Endothelial cell of umbilical vein (primary cell): Measurements from ENCODE around the gene CDHR4. TPM values are rescaled to one million over a fixed set of nuclear protein-coding genes. Genes with fewer than 3 reads are reported as not detected.

ENCODE experiments used
- BruUV-seq: library from RNA; stranded (reverse); fragments of 400-500 nt; replicated peaks from 2 replicates; lab custom pipeline; 2021; lab: Mats Ljungman, UMichigan
- CTCF ChIA-PET: fragments of 300-600, 350-600 bp; sonication (Branson Sonifier 250); formaldehyde crosslinking; loops from one replicate; lab custom pipeline; 2021; ENCODE audit warnings: antibody characterized with exemption, inconsistent platforms; lab: Charles Lee
- POLR2A ChIA-PET: fragments of 300-600, 350-600 bp; sonication (Branson Sonifier 250); formaldehyde crosslinking; loops from one replicate; lab custom pipeline; 2021; ENCODE audit warnings: antibody characterized with exemption, inconsistent platforms; lab: Charles Lee
- DNase-seq: peaks from one replicate; pipeline ENCODE4 v3.0.0-alpha.2; 2011; ENCODE audit warnings: low read depth, low spot score
- FAIRE-seq: peaks from 2 replicates; lab custom pipeline; 2011; peaks lifted over from hg19 to GRCh38; lab: Jason Lieb, UNC
- H2AFZ ChIP-seq: 2 replicates; pipeline ENCODE4 v1.6.0; 2012; ENCODE audit warnings: low read depth, low read length, control low read depth, inconsistent platforms
- H3K27ac ChIP-seq: 2 replicates; pipeline ENCODE4 v1.5.1; 2011; ENCODE audit warnings: low read depth, mild to moderate bottlenecking, control low read depth, low read length, moderate library complexity; ENCODE audit not compliant: insufficient read depth
- H3K27me3 ChIP-seq, 2 experiments: 2 replicates each; pipeline versions ENCODE4 v1.6.0 to v1.6.1; 2011; ENCODE audit warnings: low read length in 2 of 2, mixed read lengths in 1 of 2; ENCODE audit not compliant: control insufficient read depth in 2 of 2, insufficient read depth in 2 of 2
- H3K36me3 ChIP-seq, 2 experiments: 2 replicates in 1 of 2; 3 replicates in 1 of 2; pipeline ENCODE4 v1.5.1; 2011; ENCODE audit warnings: low read length in 2 of 2, mild to moderate bottlenecking in 1 of 2, moderate library complexity in 1 of 2; ENCODE audit not compliant: control insufficient read depth in 2 of 2, insufficient read depth in 2 of 2; ENCODE audit errors: extremely low read depth in 1 of 2
- H3K4me1 ChIP-seq: 3 replicates; pipeline ENCODE4 v1.5.1; 2011; ENCODE audit warnings: mild to moderate bottlenecking, low read length; ENCODE audit not compliant: control insufficient read depth, insufficient read depth; ENCODE audit errors: extremely low read depth
- H3K4me2 ChIP-seq: 2 replicates; pipeline ENCODE4 v1.6.1; 2011; ENCODE audit warnings: low read length, control low read depth, mixed read lengths; ENCODE audit not compliant: insufficient read depth
- H3K4me3 ChIP-seq, 3 experiments: fragments of 200-600 bp in 1 of 3; sonication (generic), shearing (Covaris generic) in 1 of 3; replicated peaks in 1 of 3; 2 replicates each; pipeline ENCODE4 v1.5.1; 2011 to 2016; ENCODE audit warnings: control low read depth in 3 of 3, low read length in 3 of 3, mild to moderate bottlenecking in 2 of 3, inconsistent platforms in 1 of 3, low read depth in 1 of 3, moderate library complexity in 1 of 3; ENCODE audit not compliant: insufficient read depth in 1 of 3
- H3K79me2 ChIP-seq: 2 replicates; pipeline ENCODE4 v1.6.0; 2012; ENCODE audit warnings: low read length, inconsistent platforms; ENCODE audit not compliant: control insufficient read depth, insufficient read depth
- H3K9ac ChIP-seq: replicated peaks from 2 replicates; pipeline ENCODE3; 2011; ENCODE audit warnings: low read length, control low read depth; ENCODE audit not compliant: insufficient read depth; ENCODE audit errors: extremely low read depth
- H3K9me1 ChIP-seq: replicated peaks from 3 replicates; pipeline ENCODE4 v1.6.0; 2011; ENCODE audit warnings: mild to moderate bottlenecking, low read length; ENCODE audit not compliant: control insufficient read depth, insufficient read depth; ENCODE audit errors: extremely low read depth
- H3K9me3 ChIP-seq: replicated peaks from 2 replicates; pipeline ENCODE4 v1.5.1; 2012; ENCODE audit warnings: low read length, inconsistent platforms; ENCODE audit not compliant: control insufficient read depth, insufficient read depth
- H4K20me1 ChIP-seq: replicated peaks from 2 replicates; pipeline ENCODE3; 2011; ENCODE audit warnings: mild to moderate bottlenecking, low read length; ENCODE audit not compliant: control insufficient read depth, insufficient read depth; ENCODE audit errors: extremely low read depth
- EZH2 ChIP-seq: IDR thresholded peaks from 2 replicates; pipeline ENCODE4 v1.6.1; 2012; ENCODE audit warnings: borderline replicate concordance, low read depth, mild to moderate bottlenecking, moderate library complexity, low read length, inconsistent platforms; ENCODE audit not compliant: severe bottlenecking
- FOS ChIP-seq: IDR thresholded peaks from 2 replicates; pipeline ENCODE4 v1.6.1; 2011; ENCODE audit warnings: mild to moderate bottlenecking, low read length, moderate library complexity, borderline replicate concordance; ENCODE audit not compliant: insufficient read depth
- GATA2 ChIP-seq: IDR thresholded peaks from 2 replicates; pipeline ENCODE4 v1.7.0; 2011; ENCODE audit warnings: low read depth, mild to moderate bottlenecking, moderate library complexity, mixed read lengths, low read length; ENCODE audit not compliant: insufficient read length, insufficient read depth
- JUN ChIP-seq: IDR thresholded peaks from 2 replicates; pipeline ENCODE4 v1.6.1; 2011; ENCODE audit warnings: borderline replicate concordance, low read depth; ENCODE audit not compliant: insufficient read length, insufficient read depth
- MYC ChIP-seq: IDR thresholded peaks from one replicate; pipeline ENCODE4 v1.6.1; 2011; ENCODE audit warnings: mild to moderate bottlenecking, low read depth, low read length
- POLR2A ChIP-seq: IDR thresholded peaks from 2 replicates; pipeline ENCODE4 v1.6.1; 2012; ENCODE audit warnings: low read depth, mild to moderate bottlenecking, control low read depth, low read length
- POLR2AphosphoS5 ChIP-seq: IDR thresholded peaks from 2 replicates; pipeline ENCODE4 v1.6.1; 2012; ENCODE audit warnings: low read depth, mild to moderate bottlenecking, control low read depth, low read length, moderate library complexity; ENCODE audit not compliant: insufficient read depth
- dilution Hi-C: fragments of 300-500 bp; cut with MboI; formaldehyde crosslinking; loops from one replicate; pipeline ENCODE4 v1.15.0; 2019; ENCODE audit warnings: low sequenced_read_pairs; ENCODE audit not compliant: extremely low pct_ligation_motif_present
- intact Hi-C: fragments of 100-400 bp; cut with micrococcal nuclease; formaldehyde crosslinking; loops from one replicate; pipeline ENCODE4 v1.10.0; 2022
- polyA plus RNA-seq, 4 experiments: library from polyadenylated mRNA; depleted of rRNA in 3 of 4; stranded (reverse) in 3 of 4; unstranded in 1 of 4; fragments of >200 nt; gene quantifications; 2 replicates each; pipeline versions ENCODE4 v1.2.1 to v1.2.3, GENCODE V29; 2011 to 2012; ENCODE audit warnings: missing spikeins in 1 of 4
- total RNA-seq: library from RNA; stranded (reverse); gene quantifications from 2 replicates; pipeline ENCODE4 v1.2.3, GENCODE V29; 2021

The CDHR4 gene
- total and polyA plus RNA-seq, 2 donors (not counting 3 experiments of a cell fraction or from before 2014, with no cell fraction given), result 0.19 TPM; not detected in 1

- ChIA-PET POLR2A (no interaction called here), CTCF (interaction anchor here (0.8 to 2.9 kb wide), 3 partner anchors 17 to 54 kb away, joined by 3 to 16 read pairs (median 4); partner anchors contain the start of gene INKA1)
- Histone ChIP-seq H3K9me1 (no peaks in the 10 kb centered on the region), H3K27me3 (no peaks in the 10 kb centered on the region), H3K27ac (no peak overlapping the region), H3K4me3 (no peak overlapping the region), H3K4me2 (no peak overlapping the region), H3K79me2 (no peaks in the 10 kb centered on the region), H3K9ac (no peak overlapping the region), H3K36me3 (peaks cover 0 to 2% of the 10 kb centered on the region in 2 experiments), H4K20me1 (no peaks in the 10 kb centered on the region), H3K4me1 (peaks cover 10% of the 10 kb centered on the region), H3K9me3 (no peaks in the 10 kb centered on the region), H2AFZ (no peak overlapping the region)
- TF ChIP-seq JUN (no peak), EZH2 (no peak)
- DNase-seq (no peak), FAIRE-seq (no peak)
- BruUV-seq, result no TSS peak
- intact Hi-C loops (no loop called here), dilution Hi-C loops (no loop called here)
These were observed 46.0 kb upstream of the CDHR4 start for GRCh38 chr3:49845694-49846093.

- Histone ChIP-seq H2AFZ (no peak overlapping the region), H3K27ac (no peak overlapping the region), H3K4me2 (no peak overlapping the region), H3K9me1 (no peaks in the 10 kb centered on the region), H3K36me3 (peaks cover 0 to 2% of the 10 kb centered on the region in 2 experiments), H4K20me1 (no peaks in the 10 kb centered on the region), H3K9ac (no peak overlapping the region), H3K4me1 (peaks cover 11% of the 10 kb centered on the region), H3K27me3 (no peaks in the 10 kb centered on the region), H3K9me3 (no peaks in the 10 kb centered on the region), H3K4me3 (no peak overlapping the region), H3K79me2 (no peaks in the 10 kb centered on the region)
- DNase-seq (no peak), FAIRE-seq (no peak)
- CTCF ChIA-PET, result interaction anchor here (0.9 to 2.9 kb wide), 4 partner anchors 18 to 42 kb away, joined by 3 to 16 read pairs (median 6); partner anchors contain the start of gene INKA1
- TF ChIP-seq JUN, result no peak
- no peak for TF ChIP-seq POLR2AphosphoS5
- no peak for TF ChIP-seq GATA2
- TF ChIP-seq MYC, result no peak
- TF ChIP-seq FOS, result no peak
- no peak for TF ChIP-seq POLR2A
- POLR2A ChIA-PET, result no interaction called here
- no TSS peak for BruUV-seq
- intact Hi-C loops, result no loop called here
- dilution Hi-C loops, result no loop called here
These were observed 45.0 kb upstream of the CDHR4 start for GRCh38 chr3:49844464-49845183.
